Thoracic aorta (tissue), 2 donors: ENCODE results near the gene CNPY1. TPM values are rescaled to one million over a fixed set of nuclear protein-coding genes. Genes with fewer than 3 reads are reported as not detected.

ENCODE experiments used
- ATAC-seq: fragments of 150-250 bp; one replicate; pipeline ENCODE4 v1.8.0; 2017; ENCODE audit warnings: low read depth; ENCODE audit not compliant: insufficient number of reproducible peaks, low FRiP score
- DNase-seq: peaks from one replicate; pipeline ENCODE4 v3.0.0-alpha.2; 2020; ENCODE audit warnings: low spot score
- H3K27ac ChIP-seq, 2 donors: fragments of 200-600 bp; sonication (generic); 1 replicate in 1 of 2; 2 replicates in 1 of 2; pipeline ENCODE4 v1.5.1; 2016; ENCODE audit warnings: mild to moderate bottlenecking in 2 of 2, moderate library complexity in 2 of 2
- H3K27me3 ChIP-seq: fragments of 200-600 bp; sonication (generic); replicated peaks from 2 replicates; pipeline ENCODE4 v1.6.0; 2016; ENCODE audit warnings: mild to moderate bottlenecking; ENCODE audit not compliant: insufficient read depth
- H3K36me3 ChIP-seq: fragments of 200-600 bp; sonication (generic); one replicate; pipeline ENCODE4 v1.5.1; 2016
- H3K4me1 ChIP-seq, 2 donors: fragments of 200-600 bp; sonication (generic); 1 replicate in 1 of 2; 2 replicates in 1 of 2; pipeline versions ENCODE4 v1.5.1 to v1.6.0; 2016; ENCODE audit warnings: low read depth in 2 of 2, mild to moderate bottlenecking in 1 of 2; ENCODE audit not compliant: control insufficient read depth in 1 of 2
- H3K4me3 ChIP-seq: fragments of 200-600 bp; sonication (generic); 2 replicates; pipeline ENCODE4 v1.5.1; 2016; ENCODE audit warnings: mild to moderate bottlenecking
- H3K9me3 ChIP-seq: fragments of 200-600 bp; sonication (generic); 2 replicates; pipeline ENCODE4 v1.5.1; 2016
- total RNA-seq, 2 donors: library from RNA; depleted of rRNA; stranded (reverse); fragments of >200 nt; gene quantifications; one replicate each; pipeline versions ENCODE4 v1.1.0 to v1.2.3, GENCODE V29; 2016
- TF ChIP-seq, protein P1 (sequence below): fragments of 200-600 bp; sonication (generic); IDR thresholded peaks from one replicate; pipeline ENCODE4 v1.5.1; 2019; ENCODE audit warnings: antibody characterized with exemption

The CNPY1 gene
- total RNA-seq, 2 donors from 2014 or later, result not detected

DNA sequence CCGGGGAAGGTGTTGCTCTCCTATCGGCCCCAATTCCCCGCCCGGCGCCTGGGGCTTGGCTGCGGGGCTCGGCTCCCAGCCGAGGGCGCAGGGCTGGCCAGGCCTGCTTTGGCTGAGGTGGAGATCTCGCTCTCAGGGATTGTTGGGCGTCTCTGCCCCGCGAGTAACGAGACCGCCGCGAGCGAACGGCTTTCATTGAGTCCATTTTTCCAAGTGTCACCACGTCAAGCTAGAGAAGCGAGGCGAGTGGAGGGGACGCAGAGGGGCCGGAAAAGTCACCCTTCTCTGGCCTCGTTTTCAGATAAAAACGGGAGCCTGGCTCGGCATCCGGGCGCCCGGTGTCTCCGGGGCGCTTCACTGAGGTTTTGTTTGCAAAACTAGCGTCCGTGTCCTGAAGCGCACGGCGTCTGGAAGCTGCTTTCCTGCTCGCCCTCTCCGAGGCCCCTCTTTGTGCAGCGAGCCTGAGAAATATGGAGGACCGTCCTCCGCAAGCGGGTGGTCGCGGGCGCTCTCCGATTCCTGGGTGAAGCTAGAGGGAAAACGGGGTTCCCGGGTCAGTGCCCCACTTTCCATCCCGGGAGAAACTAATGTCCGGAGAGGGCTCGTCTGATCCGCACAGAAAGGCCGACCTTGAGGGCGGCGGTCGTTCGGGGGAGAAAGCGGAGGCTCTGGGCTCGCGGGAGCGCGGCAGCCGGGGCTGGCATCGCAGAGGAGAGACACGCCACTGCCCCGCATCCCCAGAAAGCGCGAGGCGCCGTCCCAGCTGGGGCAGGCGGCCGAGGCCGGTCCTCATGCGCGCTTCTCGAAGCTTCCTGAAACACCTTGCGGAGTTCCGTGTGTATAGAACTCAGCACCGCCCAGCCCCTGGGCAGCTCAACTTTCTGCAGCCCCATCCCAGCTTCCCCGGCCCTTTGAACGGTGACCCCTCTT is 91.9 kb downstream of the CNPY1 start:
- H3K36me3 ChIP-seq, result no peaks in the 10 kb centered on the region
- peaks cover 21 to 57% of the 10 kb centered on the region in 2 donors for H3K4me1 ChIP-seq
- H3K27me3 ChIP-seq, result peaks cover 29% of the 10 kb centered on the region
- DNase-seq (no peak), ATAC-seq (no peak)
- TF ChIP-seq, protein P1, sequence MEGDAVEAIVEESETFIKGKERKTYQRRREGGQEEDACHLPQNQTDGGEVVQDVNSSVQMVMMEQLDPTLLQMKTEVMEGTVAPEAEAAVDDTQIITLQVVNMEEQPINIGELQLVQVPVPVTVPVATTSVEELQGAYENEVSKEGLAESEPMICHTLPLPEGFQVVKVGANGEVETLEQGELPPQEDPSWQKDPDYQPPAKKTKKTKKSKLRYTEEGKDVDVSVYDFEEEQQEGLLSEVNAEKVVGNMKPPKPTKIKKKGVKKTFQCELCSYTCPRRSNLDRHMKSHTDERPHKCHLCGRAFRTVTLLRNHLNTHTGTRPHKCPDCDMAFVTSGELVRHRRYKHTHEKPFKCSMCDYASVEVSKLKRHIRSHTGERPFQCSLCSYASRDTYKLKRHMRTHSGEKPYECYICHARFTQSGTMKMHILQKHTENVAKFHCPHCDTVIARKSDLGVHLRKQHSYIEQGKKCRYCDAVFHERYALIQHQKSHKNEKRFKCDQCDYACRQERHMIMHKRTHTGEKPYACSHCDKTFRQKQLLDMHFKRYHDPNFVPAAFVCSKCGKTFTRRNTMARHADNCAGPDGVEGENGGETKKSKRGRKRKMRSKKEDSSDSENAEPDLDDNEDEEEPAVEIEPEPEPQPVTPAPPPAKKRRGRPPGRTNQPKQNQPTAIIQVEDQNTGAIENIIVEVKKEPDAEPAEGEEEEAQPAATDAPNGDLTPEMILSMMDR, result no peak
- no peaks in the 10 kb centered on the region for H3K9me3 ChIP-seq
- no peak overlapping the region for H3K27ac ChIP-seq
- peak overlapping the region; percentile 34 for H3K4me3 ChIP-seq

DNA sequence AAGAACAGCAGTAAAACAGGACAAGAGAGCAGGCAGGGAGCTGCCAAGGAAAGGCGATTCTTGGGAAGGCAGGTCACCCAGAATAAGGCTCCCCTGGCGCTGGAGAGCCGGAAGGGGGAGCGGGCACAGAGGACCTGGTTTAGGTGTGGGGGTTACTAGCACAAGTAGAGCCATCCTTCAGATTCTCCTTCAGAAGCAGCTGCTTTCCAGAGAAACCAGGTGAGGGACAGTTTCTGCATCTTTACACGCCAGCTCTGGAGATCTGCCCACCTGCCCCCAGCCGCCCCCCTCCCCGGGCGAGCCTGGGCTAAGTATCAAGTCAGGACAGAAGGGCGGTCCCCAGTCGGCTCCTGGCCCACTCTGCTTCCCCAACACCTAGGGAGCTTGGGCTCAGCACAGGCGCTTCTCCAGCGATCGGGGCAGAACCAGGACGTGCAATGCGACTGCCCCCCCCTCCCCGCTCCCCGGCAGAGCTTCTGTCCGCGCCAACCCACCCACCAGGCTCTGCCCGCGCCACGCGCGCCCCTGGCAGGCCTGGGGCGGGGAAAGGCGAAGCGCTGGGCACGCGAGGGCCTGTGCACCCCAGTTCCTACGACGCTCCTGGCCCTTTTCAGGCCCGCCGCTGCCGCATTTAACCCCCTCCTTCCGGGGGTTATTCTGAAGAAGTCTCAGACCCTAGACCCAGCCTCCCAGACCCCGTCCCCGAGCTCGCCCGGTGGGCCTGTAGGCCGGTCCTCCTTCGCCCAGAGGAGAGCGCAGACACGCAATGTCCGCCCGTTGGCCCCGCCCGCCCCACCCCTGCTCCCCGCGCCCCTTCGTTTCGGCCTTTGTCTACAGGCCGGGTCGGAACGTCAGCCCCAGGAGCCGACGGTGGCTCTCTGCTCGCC is 92.8 kb downstream of the CNPY1 start:
- DNase-seq, result no peak

DNA sequence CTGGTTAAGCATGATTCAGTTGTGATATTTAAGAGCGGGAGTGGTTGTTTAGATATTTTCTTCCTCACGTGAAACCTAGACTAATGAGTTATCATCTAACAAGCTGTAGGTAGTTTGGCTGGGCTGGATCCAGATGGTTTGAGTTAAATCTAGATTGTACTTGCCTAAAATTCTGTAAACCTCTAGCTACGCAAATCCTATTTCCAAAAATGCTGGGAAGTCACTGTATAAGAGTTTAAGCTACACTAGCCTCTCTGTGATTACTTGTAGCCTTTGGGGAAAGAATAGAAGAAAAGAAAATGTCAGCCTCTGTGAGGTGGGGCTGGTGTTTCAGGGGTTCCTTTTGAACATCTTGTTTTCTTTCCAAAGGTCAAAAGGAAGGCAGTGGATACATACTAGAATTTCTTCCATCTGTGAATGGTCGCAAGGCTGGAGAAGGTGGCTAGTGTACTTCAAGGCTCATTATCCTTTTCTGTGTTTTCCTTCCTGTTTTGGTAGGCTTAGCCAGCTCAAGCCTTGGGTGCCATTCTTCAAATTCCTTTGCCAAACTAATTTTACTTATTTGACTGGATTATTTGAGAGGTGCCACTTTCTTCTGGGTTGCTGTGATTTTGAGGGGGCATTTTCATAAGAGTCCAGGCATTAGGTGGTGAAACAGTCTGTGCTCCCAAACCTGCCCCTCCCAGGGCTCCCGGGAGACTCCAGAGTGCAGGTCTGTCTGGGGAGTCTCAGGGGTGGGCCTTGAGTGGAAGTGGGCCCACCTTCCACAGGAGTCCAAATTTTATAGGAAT is 93.7 kb downstream of the CNPY1 start:
- peaks cover 13 to 52% of the 10 kb centered on the region in 2 donors for H3K4me1 ChIP-seq

More for the DNA sequence above, 92.8 kb downstream of the CNPY1 start:
- peaks cover 19 to 57% of the 10 kb centered on the region in 2 donors for H3K4me1 ChIP-seq
- no peaks in the 10 kb centered on the region for H3K36me3 ChIP-seq
- no peaks in the 10 kb centered on the region for H3K9me3 ChIP-seq
- no peak for ATAC-seq
- peaks cover 21% of the 10 kb centered on the region for H3K27me3 ChIP-seq
- H3K27ac ChIP-seq, result no peak overlapping the region
- TF ChIP-seq, protein P1, result no peak
- H3K4me3 ChIP-seq, result peak overlapping the region; percentile 34

DNA sequence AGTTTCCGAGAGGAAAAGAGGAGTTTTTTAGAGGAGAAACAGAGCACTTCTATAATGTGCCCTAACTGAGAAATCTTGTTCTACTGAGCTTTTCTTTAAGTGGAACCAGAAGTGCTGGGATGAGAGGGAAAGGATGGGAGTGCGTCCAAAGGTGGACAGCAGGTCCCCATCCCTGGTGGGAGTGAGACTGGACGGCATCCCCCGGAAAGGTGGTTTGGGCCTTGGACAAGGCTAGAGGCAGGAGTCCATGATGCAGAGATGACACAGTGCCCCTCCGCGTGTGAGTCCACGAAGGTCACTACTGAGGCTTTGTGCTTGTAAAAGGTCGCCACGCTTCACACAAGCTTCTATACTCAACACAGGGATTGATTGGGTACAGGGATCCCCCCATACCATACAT is 94.5 kb downstream of the CNPY1 start:
- Histone ChIP-seq H3K4me3 (no peak overlapping the region), H3K27me3 (peaks cover 21% of the 10 kb centered on the region), H3K27ac (no peak overlapping the region), H3K9me3 (no peaks in the 10 kb centered on the region), H3K36me3 (no peaks in the 10 kb centered on the region), H3K4me1 (peaks cover 8 to 47% of the 10 kb centered on the region in 2 donors)
- DNase-seq (no peak), ATAC-seq (no peak)
- TF ChIP-seq, protein P1, result no peak

More for the DNA sequence above, 93.7 kb downstream of the CNPY1 start:
- H3K27me3 ChIP-seq, result peaks cover 21% of the 10 kb centered on the region
- TF ChIP-seq, protein P1, result no peak
- no peak overlapping the region for H3K4me3 ChIP-seq
- H3K27ac ChIP-seq, result no peak overlapping the region
- H3K36me3 ChIP-seq, result no peaks in the 10 kb centered on the region
- DNase-seq, result no peak
- no peaks in the 10 kb centered on the region for H3K9me3 ChIP-seq
- no peak for ATAC-seq

Other genes starting within 250 kb of the CNPY1 start
- 10 to 100 TPM; 42.9 to 83.2 TPM for gene INSIG1, start 248.7 kb downstream of the CNPY1 start, total RNA-seq
- under 1 TPM in 1 of 2 donors, not detected in 1; 0.27 TPM for gene EN2, start 88.4 kb downstream of the CNPY1 start, total RNA-seq
- 10 to 100 TPM; 64.6 to 80.3 TPM for gene RBM33, start 98.1 kb upstream of the CNPY1 start, total RNA-seq